ENCODE measurements around the gene NKD2. TPM values are rescaled to one million over a fixed set of nuclear protein-coding genes. Genes with fewer than 3 reads are reported as not detected.

The NKD2 gene
- total RNA-seq, 1 experiment from 2014 or later = 20.4 TPM

GRCh38 chr5:1058083-1058945, 49.7 kb downstream of the NKD2 start:
- DNase-seq (ENCODE audit: low read depth, low spot score) = no peak
- ChIA-PET RAD21 (ENCODE audit: low non-redundant PET in 1 of 2, low total read pairs in 2 of 2, uncharacterized antibody in 2 of 2, unreplicated experiment in 2 of 2) (no interaction called here), POLR2A (no interaction called here), CTCF (no interaction called here)
- Histone ChIP-seq H3K4me2 (ENCODE audit: low read length) (no peak overlapping the region), H3K27me3 (ENCODE audit: insufficient read depth, low read length) (no peaks in the 10 kb centered on the region), H3K36me3 (ENCODE audit: control insufficient read depth in 1 of 2, insufficient read depth in 2 of 2, low read length in 2 of 2) (no peaks in the 10 kb centered on the region; a peak in 2 of 4 replicates), H3K9me2 (ENCODE audit: insufficient read depth) (no peaks in the 10 kb centered on the region), H2AFZ (ENCODE audit: low read depth, low read length, poor library complexity, severe bottlenecking) (no peak overlapping the region), H3K4me3 (replicated peaks in 1 of 2; ENCODE audit: low read depth in 1 of 2, low read length in 2 of 2) (no peak overlapping the region), H4K20me1 (ENCODE audit: insufficient read depth) (no peaks in the 10 kb centered on the region), H3K27ac (ENCODE audit: low read depth, low read length) (no peak overlapping the region), H3K79me2 (ENCODE audit: insufficient read depth, low read length) (no peaks in the 10 kb centered on the region), H3K4me1 (ENCODE audit: control insufficient read depth in 1 of 2, insufficient read depth in 2 of 2, low read length in 2 of 2) (no peaks in the 10 kb centered on the region), H3K9me3 (ENCODE audit: control insufficient read depth in 1 of 2, insufficient read depth in 1 of 2, low read depth in 1 of 2, low read length in 2 of 2) (no peaks in the 10 kb centered on the region), H3K9ac (ENCODE audit: low read length) (no peak overlapping the region)
- no peak for ATAC-seq
- TF ChIP-seq SIN3A (IDR thresholded peaks at IDR 0.05; ENCODE audit: low read depth) = no peak
- no peak for TF ChIP-seq CBX3 (IDR thresholded peaks at IDR 0.05; ENCODE audit: low read depth)
- no peak for TF ChIP-seq TCF7L2 (IDR thresholded peaks at IDR 0.05; ENCODE audit: borderline replicate concordance, extremely low read depth, insufficient read depth, insufficient read length)
- no peak for TF ChIP-seq POLR2A (IDR thresholded peaks at IDR 0.05; ENCODE audit: borderline replicate concordance, extremely low read depth, insufficient read depth, insufficient read length)
- no peak for TF ChIP-seq EZH2 (IDR thresholded peaks at IDR 0.05)
- TF ChIP-seq RAD21 (IDR thresholded peaks at IDR 0.05; ENCODE audit: low read depth) = no peak
- no peak for TF ChIP-seq CTCF (IDR thresholded peaks at IDR 0.05 in 2 of 3, conservative IDR thresholded peaks at IDR 0.05 in 1 of 3; ENCODE audit: borderline replicate concordance in 1 of 3, insufficient read depth in 1 of 3, low read depth in 2 of 3, low read length in 2 of 3)
- no peak for TF ChIP-seq JUND (IDR thresholded peaks at IDR 0.05)
- no peak for TF ChIP-seq ELF1 (IDR thresholded peaks at IDR 0.05; ENCODE audit: borderline replicate concordance, low read depth)
- TF ChIP-seq YY1 (IDR thresholded peaks at IDR 0.05; ENCODE audit: extremely low read depth, insufficient replicate concordance, low read depth, low read length) = no peak
- no peak for TF ChIP-seq CEBPB (IDR thresholded peaks at IDR 0.05; ENCODE audit: low read depth)
- no peak for TF ChIP-seq EZH2phosphoT487 (IDR thresholded peaks at IDR 0.05; ENCODE audit: borderline replicate concordance)
- TF ChIP-seq FOSL1 (IDR thresholded peaks at IDR 0.05; ENCODE audit: low read depth) = no peak
- TF ChIP-seq ZBTB33 (IDR thresholded peaks at IDR 0.05; ENCODE audit: extremely low read depth, insufficient replicate concordance, low read length) = no peak
- no TSS peak for BruUV-seq (replicated peaks)
- intact Hi-C loops (cut with micrococcal nuclease) = no loop called here

Data from HCT116 (cell line).